Dendritic cell treated with granulocyte-macrophage colony-stimulating factor and Interleukin-4, amounts not matched to agents 40 ng/mL and 50 ng/mL, for 4 days (primary cell): ENCODE results near the gene CRKL.

ENCODE experiments used
- H3K27ac Mint-ChIP-seq: one replicate; pipeline ENCODE4 v1.8.0; 2022; ENCODE audit warnings: mild to moderate bottlenecking, mixed read lengths
- H3K27me3 Mint-ChIP-seq: one replicate; pipeline ENCODE4 v1.8.0; 2022; ENCODE audit warnings: mild to moderate bottlenecking, mixed read lengths
- H3K36me3 Mint-ChIP-seq: one replicate; pipeline ENCODE4 v1.8.0; 2022; ENCODE audit warnings: low read depth, mixed read lengths
- H3K4me1 Mint-ChIP-seq: one replicate; pipeline ENCODE4 v1.8.0; 2022; ENCODE audit warnings: low read depth, mixed read lengths
- H3K4me3 Mint-ChIP-seq: one replicate; pipeline ENCODE4 v1.8.0; 2022; ENCODE audit warnings: mild to moderate bottlenecking, moderate library complexity, mixed read lengths
- H3K9me3 Mint-ChIP-seq: one replicate; pipeline ENCODE4 v1.8.0; 2022; ENCODE audit warnings: mixed read lengths
- intact Hi-C: fragments of 100-400 bp; cut with micrococcal nuclease; formaldehyde crosslinking; loops from one replicate; pipeline ENCODE4 v1.15.0; 2022

CRKL gene

DNA sequence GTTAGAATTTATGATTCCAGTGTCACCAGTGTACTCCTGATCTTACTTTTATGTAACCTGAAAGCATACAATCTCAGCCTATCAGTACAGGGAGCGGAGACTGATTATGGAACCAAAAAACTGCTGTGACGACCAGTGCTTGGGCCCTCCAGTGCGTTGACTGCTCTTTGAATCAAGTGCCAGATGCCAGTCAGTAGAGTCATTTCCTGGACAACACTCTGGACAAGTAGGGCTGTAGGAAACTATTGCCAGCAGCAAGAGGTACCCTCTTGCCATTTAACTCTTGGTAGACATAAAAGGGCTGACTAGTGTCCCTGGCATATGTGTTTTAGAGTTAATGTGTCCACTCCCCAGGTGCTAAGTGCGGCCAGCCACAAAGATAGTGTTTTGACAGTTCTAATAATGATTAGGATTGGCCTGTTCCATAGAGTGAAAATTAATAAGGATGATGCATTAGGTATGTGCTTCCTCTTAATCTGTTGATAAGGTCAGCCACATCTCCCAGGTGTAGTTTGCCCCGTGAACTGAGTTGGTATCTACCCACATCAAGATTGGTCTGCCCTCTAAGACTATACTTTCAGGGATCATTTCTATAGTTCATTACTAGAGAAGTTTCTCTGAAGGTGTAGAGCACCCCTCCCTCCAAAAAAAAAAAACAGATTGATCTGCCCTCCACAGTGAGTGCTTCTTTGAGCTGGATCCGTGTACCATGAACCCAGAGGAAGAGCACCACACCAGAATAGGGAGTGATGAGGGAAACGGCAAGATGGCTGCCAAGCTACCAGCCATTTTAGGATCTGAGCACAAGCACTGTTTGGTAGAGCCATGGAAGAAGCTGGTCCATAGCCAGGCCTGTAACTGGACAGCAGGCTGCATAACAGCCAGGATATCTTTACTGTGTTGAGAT is 29.1 kb downstream of the CRKL start:
- intact Hi-C loops = no loop called here
- Mint-ChIP-seq H3K27ac (no peak overlapping the region), H3K9me3 (no peaks in the 10 kb centered on the region), H3K27me3 (no peaks in the 10 kb centered on the region), H3K4me3 (no peak overlapping the region), H3K4me1 (peaks cover 30% of the 10 kb centered on the region), H3K36me3 (peaks cover 48% of the 10 kb centered on the region)

- Mint-ChIP-seq H3K36me3 (peaks cover 51% of the 10 kb centered on the region), H3K9me3 (no peaks in the 10 kb centered on the region), H3K27me3 (no peaks in the 10 kb centered on the region), H3K4me3 (no peak overlapping the region), H3K4me1 (peaks cover 26% of the 10 kb centered on the region), H3K27ac (no peak overlapping the region)
- intact Hi-C loops = no loop called here
These were observed 29.8 kb downstream of the CRKL start for GRCh38 chr22:20946991-20947390.

GRCh38 chr22:20948450-20948849 is 31.2 kb downstream of the CRKL start:
- H3K4me3 Mint-ChIP-seq = no peak overlapping the region
- H3K4me1 Mint-ChIP-seq = peaks cover 15% of the 10 kb centered on the region
- intact Hi-C loops = no loop called here
- no peak overlapping the region for H3K27ac Mint-ChIP-seq
- H3K9me3 Mint-ChIP-seq = no peaks in the 10 kb centered on the region
- H3K36me3 Mint-ChIP-seq = peaks cover 54% of the 10 kb centered on the region
- no peaks in the 10 kb centered on the region for H3K27me3 Mint-ChIP-seq

- no peaks in the 10 kb centered on the region for H3K27me3 Mint-ChIP-seq
- no peak overlapping the region for H3K27ac Mint-ChIP-seq
- no peaks in the 10 kb centered on the region for H3K9me3 Mint-ChIP-seq
- no peak overlapping the region for H3K4me3 Mint-ChIP-seq
- intact Hi-C loops = no loop called here
- peaks cover 15% of the 10 kb centered on the region for H3K4me1 Mint-ChIP-seq
- H3K36me3 Mint-ChIP-seq = peaks cover 60% of the 10 kb centered on the region
These were observed 31.8 kb downstream of the CRKL start for GRCh38 chr22:20948989-20949388.

- intact Hi-C loops = no loop called here
- Mint-ChIP-seq H3K36me3 (peaks cover 66% of the 10 kb centered on the region), H3K27ac (no peak overlapping the region), H3K4me3 (no peak overlapping the region), H3K9me3 (no peaks in the 10 kb centered on the region), H3K4me1 (peaks cover 20% of the 10 kb centered on the region), H3K27me3 (no peaks in the 10 kb centered on the region)
These were observed 32.5 kb downstream of the CRKL start for GRCh38 chr22:20949698-20950183.

DNA sequence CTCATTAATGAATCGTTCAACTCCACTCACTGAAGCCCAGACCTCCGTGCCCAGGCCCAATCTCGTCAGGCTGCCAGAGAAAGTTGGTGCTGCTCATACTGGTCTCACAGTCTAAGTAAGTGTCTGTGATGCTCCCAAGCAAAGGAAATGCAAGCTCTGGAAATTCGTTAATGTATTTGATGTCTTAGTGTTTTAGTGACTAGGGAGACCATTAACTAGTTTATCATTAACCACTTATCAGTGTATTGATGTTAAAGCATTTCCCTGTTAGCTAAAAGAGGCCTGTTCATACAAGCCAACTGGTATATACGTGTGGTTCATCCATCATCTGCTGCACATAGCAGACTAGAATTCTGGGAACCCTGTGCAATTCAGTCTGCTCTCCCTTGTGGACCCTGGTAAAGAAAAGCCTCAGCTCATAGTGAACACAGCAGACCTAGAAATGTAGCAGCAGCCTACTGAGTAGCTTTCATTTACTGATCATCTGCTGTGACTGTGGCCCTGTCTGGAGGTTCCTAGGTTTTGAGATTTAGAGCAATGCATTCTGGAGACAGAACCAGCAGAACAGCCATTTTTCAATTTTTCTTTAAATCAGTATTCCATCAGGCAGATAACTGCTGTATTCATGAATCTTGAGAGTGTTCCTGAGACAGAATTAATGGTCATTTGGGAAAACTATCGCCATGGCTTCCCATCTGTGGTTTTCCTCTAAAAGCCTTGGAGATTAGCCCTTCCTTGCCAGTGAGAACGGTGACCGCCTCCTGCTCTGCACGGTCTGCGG is 34.1 kb downstream of the CRKL start:
- H3K27me3 Mint-ChIP-seq = no peaks in the 10 kb centered on the region
- H3K4me3 Mint-ChIP-seq = no peak overlapping the region
- H3K9me3 Mint-ChIP-seq = no peaks in the 10 kb centered on the region
- peaks cover 66% of the 10 kb centered on the region for H3K36me3 Mint-ChIP-seq
- H3K27ac Mint-ChIP-seq = no peak overlapping the region
- H3K4me1 Mint-ChIP-seq = peaks cover 19% of the 10 kb centered on the region
- intact Hi-C loops = no loop called here

DNA sequence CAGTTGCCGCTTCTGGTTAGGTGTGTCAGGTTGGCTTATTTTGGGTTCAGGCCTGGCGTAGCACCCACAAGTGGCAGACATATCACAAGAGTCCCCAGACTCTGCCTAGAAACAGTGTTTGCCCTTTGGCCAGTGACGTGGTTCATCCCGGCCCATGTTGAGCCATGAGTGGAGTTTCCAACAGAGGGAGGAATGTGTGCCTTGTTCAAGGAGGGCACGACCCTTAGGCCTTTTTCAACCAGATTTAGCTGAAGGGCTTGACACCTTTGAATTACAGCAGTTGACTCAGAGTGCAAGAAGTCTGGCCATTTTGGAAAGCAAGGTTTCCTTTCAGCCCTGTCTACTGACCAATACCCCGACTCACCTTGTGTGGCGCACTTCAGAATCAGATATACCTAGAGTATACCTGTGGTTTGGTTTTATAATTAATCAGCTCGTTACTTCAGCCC is 34.7 kb downstream of the CRKL start:
- Mint-ChIP-seq H3K36me3 (peaks cover 71% of the 10 kb centered on the region), H3K27ac (no peak overlapping the region), H3K4me1 (peaks cover 25% of the 10 kb centered on the region), H3K27me3 (no peaks in the 10 kb centered on the region), H3K9me3 (no peaks in the 10 kb centered on the region), H3K4me3 (no peak overlapping the region)
- intact Hi-C loops = no loop called here

DNA sequence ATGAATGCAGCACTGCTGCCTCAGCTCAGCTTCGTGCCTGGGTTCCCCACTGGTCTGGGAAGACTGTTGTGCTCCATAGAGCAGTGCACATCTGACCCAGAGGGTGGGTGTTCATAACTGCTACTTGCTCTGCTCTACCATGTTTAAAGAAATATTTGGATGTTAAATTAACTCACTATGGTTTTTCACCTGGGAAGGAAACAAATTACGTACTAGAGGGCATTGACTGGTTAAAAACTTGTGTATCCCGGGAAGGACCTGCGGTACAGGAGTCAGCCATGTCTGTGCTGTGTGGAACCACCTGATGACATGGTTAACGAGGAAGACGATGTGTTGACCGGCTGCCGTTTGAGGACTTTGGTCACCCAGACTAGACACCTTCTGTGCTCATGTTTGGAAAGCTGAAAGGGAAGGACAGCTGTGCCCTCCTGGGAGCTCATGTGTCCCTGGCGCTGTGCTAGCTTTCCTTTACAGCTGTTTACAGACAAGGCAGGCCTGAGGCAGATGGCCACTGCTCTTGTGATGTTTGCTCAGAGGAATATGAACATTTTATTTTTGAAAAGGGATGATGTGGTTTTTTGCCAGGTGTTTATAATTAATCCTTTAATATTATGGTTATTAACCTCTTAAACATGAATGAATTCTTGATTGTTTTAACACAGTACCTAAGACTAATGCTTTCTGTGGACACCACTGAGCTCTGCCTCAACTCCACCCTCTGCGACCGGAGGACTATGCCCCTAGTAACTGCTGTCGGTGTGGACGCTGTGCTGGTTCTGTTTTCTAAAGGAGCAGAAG is 35.5 kb downstream of the CRKL start:
- intact Hi-C loops = no loop called here
- Mint-ChIP-seq H3K4me3 (no peak overlapping the region), H3K36me3 (peaks cover 78% of the 10 kb centered on the region), H3K9me3 (no peaks in the 10 kb centered on the region), H3K4me1 (peaks cover 26% of the 10 kb centered on the region), H3K27ac (no peak overlapping the region), H3K27me3 (no peaks in the 10 kb centered on the region)

- intact Hi-C loops = no loop called here
- Mint-ChIP-seq H3K36me3 (peaks cover 78% of the 10 kb centered on the region), H3K27ac (no peak overlapping the region), H3K9me3 (no peaks in the 10 kb centered on the region), H3K4me3 (no peak overlapping the region), H3K27me3 (no peaks in the 10 kb centered on the region), H3K4me1 (peaks cover 31% of the 10 kb centered on the region)
These were observed 36.1 kb downstream of the CRKL start for GRCh38 chr22:20953342-20953608.

DNA sequence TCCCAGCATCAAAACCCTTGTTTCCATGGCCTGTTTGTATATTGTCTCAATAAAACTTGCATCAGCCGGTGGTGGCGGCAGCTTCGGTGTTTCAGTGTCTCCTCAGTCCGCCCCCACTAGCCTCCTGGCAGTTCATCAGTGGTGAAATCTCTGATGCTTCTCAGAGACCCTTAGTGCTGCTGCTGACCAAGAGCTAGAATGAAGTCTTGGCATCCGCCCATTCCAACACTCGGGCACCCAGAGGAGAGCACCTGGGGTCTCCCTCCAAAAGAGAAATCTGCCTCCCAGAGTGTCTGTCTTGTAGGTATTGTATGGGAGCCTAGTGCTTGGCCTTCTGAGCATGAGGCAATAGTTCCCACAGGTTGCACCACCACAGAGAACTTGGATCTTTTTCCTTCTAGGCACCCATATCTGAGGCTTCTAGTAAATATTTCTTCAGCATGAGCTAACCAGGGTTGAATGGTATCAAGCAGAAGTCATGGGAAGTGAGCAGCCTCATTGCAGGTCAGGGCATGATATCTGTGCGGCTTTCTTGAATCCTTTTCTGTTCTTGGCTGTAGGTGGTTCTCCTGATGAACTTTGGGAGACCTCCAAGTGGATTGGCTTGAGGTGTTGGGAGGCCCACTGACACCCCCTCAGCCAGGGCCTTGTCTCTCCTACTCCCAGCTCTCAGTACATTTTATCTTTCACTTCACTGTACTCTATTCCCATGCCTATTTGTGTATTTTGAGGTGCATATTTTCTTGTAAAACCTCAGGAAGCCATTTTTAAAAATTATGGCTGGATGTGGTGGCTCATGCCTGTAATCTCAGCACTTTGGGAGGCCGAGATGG is 36.7 kb downstream of the CRKL start:
- Mint-ChIP-seq H3K4me3 (no peak overlapping the region), H3K36me3 (peaks cover 72% of the 10 kb centered on the region), H3K27ac (no peak overlapping the region), H3K4me1 (peaks cover 36% of the 10 kb centered on the region), H3K9me3 (no peaks in the 10 kb centered on the region), H3K27me3 (no peaks in the 10 kb centered on the region)
- intact Hi-C loops = no loop called here

DNA sequence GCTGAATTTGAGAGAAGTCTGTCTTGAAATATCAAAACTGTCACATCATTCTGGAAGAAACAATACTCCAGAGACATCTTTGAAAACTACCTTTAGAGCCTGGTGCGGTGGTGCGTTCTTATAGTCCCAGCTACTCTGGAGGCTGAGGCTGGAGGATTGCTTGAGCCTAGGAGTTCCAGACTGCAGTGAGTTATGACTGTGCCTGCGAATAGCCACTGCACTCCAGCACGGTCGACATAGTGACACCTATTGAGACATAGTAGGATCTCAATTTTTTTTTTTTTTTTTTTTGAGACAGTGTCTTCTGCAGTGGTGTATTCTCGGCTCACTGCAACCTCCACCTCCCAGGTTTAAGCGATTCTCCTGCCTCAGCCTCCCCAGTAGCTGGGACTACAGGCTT is 38.3 kb downstream of the CRKL start:
- no peak overlapping the region for H3K4me3 Mint-ChIP-seq
- intact Hi-C loops = loop anchor here (5.0 kb wide), 1 partner anchor 68 kb away; no protein-coding TSS in a partner anchor

DNA sequence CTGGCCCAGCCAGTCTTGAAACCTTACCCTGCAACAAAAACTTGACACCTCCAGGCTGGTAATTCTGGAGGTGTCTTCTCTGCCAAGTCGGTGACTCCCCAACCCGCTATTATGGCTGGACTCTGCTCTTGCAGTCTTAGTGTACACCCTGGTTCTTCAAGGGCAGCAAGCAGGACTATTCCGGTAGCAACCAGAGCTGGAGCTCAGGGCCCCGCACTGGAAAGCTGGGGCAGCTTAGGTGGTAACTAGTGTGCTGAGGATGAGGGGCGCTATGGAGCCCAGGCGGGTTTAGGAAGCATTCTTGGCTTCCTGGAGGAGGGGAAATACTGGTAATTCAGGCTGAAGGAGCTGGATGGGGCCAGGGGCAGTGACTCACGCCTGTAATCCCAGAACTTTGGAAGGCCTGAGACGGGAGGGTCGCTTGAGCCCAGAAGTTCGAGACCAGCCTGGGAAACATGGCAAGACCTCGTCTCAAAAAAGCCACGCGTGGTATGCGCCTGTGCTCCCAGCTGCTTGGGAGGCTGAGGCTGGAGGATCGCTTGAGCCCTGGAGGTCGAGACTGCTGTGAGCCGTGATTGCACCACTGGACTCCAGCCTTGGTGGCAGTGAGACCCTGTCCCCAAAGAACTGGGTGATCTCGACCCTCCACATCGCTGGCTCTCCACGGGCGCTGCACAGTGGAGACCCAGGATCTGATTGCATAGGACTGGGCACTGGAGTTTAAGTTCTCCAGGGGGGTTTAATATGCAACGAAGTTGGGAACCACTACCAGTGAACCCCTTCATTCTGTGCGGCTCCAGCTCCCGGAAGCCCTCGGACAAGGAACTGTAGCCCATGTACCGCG is 39.3 kb downstream of the CRKL start:
- peaks cover 60% of the 10 kb centered on the region for H3K36me3 Mint-ChIP-seq
- H3K4me1 Mint-ChIP-seq = peaks cover 36% of the 10 kb centered on the region
- H3K27me3 Mint-ChIP-seq = no peaks in the 10 kb centered on the region
- H3K4me3 Mint-ChIP-seq = peak overlapping the region; percentile 92
- peak overlapping the region; percentile 92 for H3K27ac Mint-ChIP-seq
- no peaks in the 10 kb centered on the region for H3K9me3 Mint-ChIP-seq
- intact Hi-C loops = loop anchor here (5.0 kb wide), 1 partner anchor 69 kb away; no protein-coding TSS in a partner anchor

More for the DNA sequence above, 38.3 kb downstream of the CRKL start:
- Mint-ChIP-seq H3K36me3 (peaks cover 65% of the 10 kb centered on the region), H3K4me1 (peaks cover 36% of the 10 kb centered on the region), H3K27me3 (no peaks in the 10 kb centered on the region), H3K9me3 (no peaks in the 10 kb centered on the region), H3K27ac (no peak overlapping the region)
